B cell (primary cell): ENCODE data around the gene HS6ST2.

Experiments
- EZH2 ChIP-seq: IDR thresholded peaks from 2 replicates; pipeline ENCODE4 v1.6.1; 2012; ENCODE audit warnings: borderline replicate concordance, low read depth, mild to moderate bottlenecking, moderate library complexity, low read length; ENCODE audit not compliant: insufficient read depth, poor library complexity, severe bottlenecking
- TF ChIP-seq, protein P1 (sequence below): fragments of 200-600 bp; IDR thresholded peaks from one replicate; pipeline ENCODE4 v1.8.0; 2022; ENCODE audit warnings: antibody characterized with exemption, mild to moderate bottlenecking

- TF ChIP-seq, protein P1, sequence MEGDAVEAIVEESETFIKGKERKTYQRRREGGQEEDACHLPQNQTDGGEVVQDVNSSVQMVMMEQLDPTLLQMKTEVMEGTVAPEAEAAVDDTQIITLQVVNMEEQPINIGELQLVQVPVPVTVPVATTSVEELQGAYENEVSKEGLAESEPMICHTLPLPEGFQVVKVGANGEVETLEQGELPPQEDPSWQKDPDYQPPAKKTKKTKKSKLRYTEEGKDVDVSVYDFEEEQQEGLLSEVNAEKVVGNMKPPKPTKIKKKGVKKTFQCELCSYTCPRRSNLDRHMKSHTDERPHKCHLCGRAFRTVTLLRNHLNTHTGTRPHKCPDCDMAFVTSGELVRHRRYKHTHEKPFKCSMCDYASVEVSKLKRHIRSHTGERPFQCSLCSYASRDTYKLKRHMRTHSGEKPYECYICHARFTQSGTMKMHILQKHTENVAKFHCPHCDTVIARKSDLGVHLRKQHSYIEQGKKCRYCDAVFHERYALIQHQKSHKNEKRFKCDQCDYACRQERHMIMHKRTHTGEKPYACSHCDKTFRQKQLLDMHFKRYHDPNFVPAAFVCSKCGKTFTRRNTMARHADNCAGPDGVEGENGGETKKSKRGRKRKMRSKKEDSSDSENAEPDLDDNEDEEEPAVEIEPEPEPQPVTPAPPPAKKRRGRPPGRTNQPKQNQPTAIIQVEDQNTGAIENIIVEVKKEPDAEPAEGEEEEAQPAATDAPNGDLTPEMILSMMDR, result no peak
- TF ChIP-seq EZH2, result no peak
These were observed 373.5 kb downstream of the HS6ST2 start for GRCh38 chrX:132584936-132585335.
